ENCODE data around the gene ORAI1. TPM values are rescaled to one million over a fixed set of nuclear protein-coding genes. Genes with fewer than 3 reads are reported as not detected.
A peak's percentile ranks its signal among the peaks of the same experiment; 100 is the strongest.

The ORAI1 gene
- polyA plus RNA-seq, 1 of the 3 experiments (the other 2 are of a cell fraction), result 16.6 TPM

DNA sequence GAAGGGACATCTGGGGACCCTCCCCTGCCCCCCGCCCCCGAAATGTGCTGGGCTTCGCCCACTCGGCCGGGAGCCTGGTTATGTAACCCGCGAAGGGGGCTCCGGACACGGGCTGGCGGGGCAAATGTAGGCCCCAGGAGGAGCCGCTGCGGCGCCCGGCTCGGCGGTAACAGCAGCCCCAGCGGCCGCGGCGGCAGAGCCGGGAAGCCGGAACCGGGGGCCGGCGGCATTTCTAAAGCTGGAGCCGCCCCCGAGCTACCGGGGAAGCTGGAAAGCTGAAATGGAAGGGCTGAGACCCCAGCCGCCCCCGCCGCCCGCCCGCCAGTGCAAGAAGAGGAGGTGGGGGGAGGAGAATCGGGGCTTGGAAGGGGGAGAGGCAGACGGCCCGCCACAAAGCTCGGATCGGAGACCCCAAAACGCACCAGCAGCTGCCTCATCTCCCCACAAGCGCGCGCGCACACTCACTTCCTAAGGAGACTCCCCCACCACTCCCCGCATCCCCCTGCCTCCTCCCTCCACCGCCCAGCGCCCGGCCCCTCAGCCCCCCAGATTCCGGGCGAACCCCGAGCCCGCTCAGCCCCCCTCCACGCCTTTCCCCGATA, 47.0 kb upstream of the ORAI1 start:
- Histone ChIP-seq H3K9me2 (no peaks in the 10 kb centered on the region), H3K27ac (ENCODE audit: low read depth in 2 of 2, low read length in 1 of 2) (peak overlapping the region; percentile 90 to 98), H3K79me2 (ENCODE audit: insufficient read depth) (peaks cover 18% of the 10 kb centered on the region), H4K20me1 (ENCODE audit: insufficient read depth) (no peaks in the 10 kb centered on the region), H3K27me3 (ENCODE audit: insufficient read depth) (no peaks in the 10 kb centered on the region), H3K4me2 (peak overlapping the region; percentile 96), H3K36me3 (replicated peaks in 1 of 2; ENCODE audit: control insufficient read depth in 1 of 2, insufficient read depth in 2 of 2, low read length in 1 of 2) (peaks cover 14% of the 10 kb centered on the region in 2 experiments), H3K4me1 (ENCODE audit: control insufficient read depth in 1 of 2, insufficient read depth in 2 of 2, low read depth in 1 of 2, low read length in 1 of 2) (peaks cover 25 to 32% of the 10 kb centered on the region in 2 experiments; a peak in 3 of 4 replicates), H3K9me3 (no peaks in the 10 kb centered on the region), H2AFZ (ENCODE audit: low read depth) (peak overlapping the region; percentile 93), H3F3A (replicated peaks; ENCODE audit: insufficient read depth) (peaks cover 42% of the 10 kb centered on the region), H3K9ac (peak overlapping the region; percentile 91), H3K4me3 (ENCODE audit: low read depth in 2 of 2, low read length in 1 of 2) (peak overlapping the region; percentile 64 to 87)
- DNase-seq, result peak; percentile 76
- CTCF ChIA-PET, result interaction anchor here (0.8 to 4.6 kb wide), 4 partner anchors 9 to 90 kb away, joined by 3 to 29 read pairs (median 6); partner anchors contain the start of genes MORN3 and ORAI1
- 4% methylated on average over 27 of the region's 53 CpGs for whole genome bisulfite sequencing (ENCODE audit: low lambda C conversion rate)
- POLR2A ChIA-PET, result interaction anchor here (0.6 to 1.4 kb wide), 4 partner anchors 42 to 1786 kb away, joined by 3 to 6 read pairs (median 6); no protein-coding TSS in a partner anchor
- TF ChIP-seq SIN3A (IDR thresholded peaks at IDR 0.05; ENCODE audit: borderline replicate concordance, low read depth, low read length) (no peak), GABPA (IDR thresholded peaks at IDR 0.05; ENCODE audit: low read depth) (no peak)

DNA sequence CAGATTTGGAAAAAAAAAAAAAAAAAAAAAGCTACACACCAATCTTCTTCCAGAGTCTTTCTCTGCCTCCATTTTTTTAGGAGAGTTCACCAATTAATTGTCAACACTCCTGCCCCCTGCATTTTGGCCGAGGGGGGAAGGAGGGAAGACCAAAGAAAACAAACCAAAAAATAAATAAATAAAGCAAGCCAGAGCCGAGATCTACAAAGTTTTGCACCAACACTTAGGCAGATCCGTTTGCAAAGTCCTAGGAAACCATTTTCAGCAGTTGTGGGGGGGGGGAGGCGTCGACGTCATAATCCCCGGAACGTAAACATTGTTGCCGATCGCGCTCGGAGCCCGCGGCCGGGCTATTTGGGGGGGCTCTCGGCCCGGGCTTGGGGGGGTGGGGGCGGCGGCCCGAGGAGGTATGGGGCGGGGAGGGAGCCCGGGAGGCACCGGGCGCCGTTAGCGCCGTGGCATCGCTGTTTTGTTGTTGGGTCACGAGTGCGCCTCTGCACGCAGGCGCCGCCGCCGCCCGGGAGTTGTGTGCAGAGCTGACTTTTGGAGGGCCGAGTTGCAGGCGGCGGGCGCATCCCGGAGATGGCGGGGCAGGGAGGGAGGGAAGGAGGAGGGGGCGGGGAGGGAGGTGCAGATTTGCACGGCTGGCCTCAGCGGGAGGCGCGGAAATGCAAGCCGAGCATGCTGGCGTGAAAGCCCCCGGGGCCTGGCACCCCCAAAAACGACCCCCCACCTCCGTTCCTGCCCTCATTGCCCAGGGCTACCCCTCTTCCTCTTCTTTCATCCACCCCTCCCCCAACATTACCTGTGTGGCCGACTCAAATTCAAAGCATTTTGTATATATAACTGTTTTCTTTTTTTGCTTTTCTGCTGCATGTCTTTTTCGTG, 46.1 kb upstream of the ORAI1 start:
- CTCF ChIA-PET, result interaction anchor here (0.6 to 4.6 kb wide), 10 partner anchors 8 to 89 kb away, joined by 3 to 29 read pairs (median 4); partner anchors contain the start of genes MORN3 and ORAI1
- peak; percentile 84 for DNase-seq
- H3K4me2 ChIP-seq, result peak overlapping the region; percentile 96
- peak overlapping the region; percentile 90 to 98 for H3K27ac ChIP-seq (ENCODE audit: low read depth in 2 of 2, low read length in 1 of 2)
- peaks cover 25 to 32% of the 10 kb centered on the region in 2 experiments; a peak in 3 of 4 replicates for H3K4me1 ChIP-seq (ENCODE audit: control insufficient read depth in 1 of 2, insufficient read depth in 2 of 2, low read depth in 1 of 2, low read length in 1 of 2)
- H3K36me3 ChIP-seq (replicated peaks in 1 of 2; ENCODE audit: control insufficient read depth in 1 of 2, insufficient read depth in 2 of 2, low read length in 1 of 2), result peaks cover 5 to 7% of the 10 kb centered on the region in 2 experiments
- H3K9ac ChIP-seq, result peak overlapping the region; percentile 91
- 1% methylated on average over 23 of the region's 54 CpGs for WGBS (ENCODE audit: low lambda C conversion rate)
- H3K4me3 ChIP-seq (ENCODE audit: low read depth in 2 of 2, low read length in 1 of 2), result peak overlapping the region; percentile 64 to 87
- peak overlapping the region; percentile 93 for H2AFZ ChIP-seq (ENCODE audit: low read depth)
- peaks cover 18% of the 10 kb centered on the region for H3K79me2 ChIP-seq (ENCODE audit: insufficient read depth)
- peaks cover 42% of the 10 kb centered on the region for H3F3A ChIP-seq (replicated peaks; ENCODE audit: insufficient read depth)
- no peaks in the 10 kb centered on the region for H3K9me3 ChIP-seq
- POLR2A ChIA-PET, result interaction anchor here (0.7 to 1.4 kb wide), 5 partner anchors 11 to 88 kb away, joined by 3 to 6 read pairs (median 4); partner anchors contain the start of gene ORAI1
- no peaks in the 10 kb centered on the region for H3K27me3 ChIP-seq (ENCODE audit: insufficient read depth)
- H3K9me2 ChIP-seq, result no peaks in the 10 kb centered on the region
- no peaks in the 10 kb centered on the region for H4K20me1 ChIP-seq (ENCODE audit: insufficient read depth)
- no peak for TF ChIP-seq MEF2A (IDR thresholded peaks at IDR 0.05; ENCODE audit: borderline replicate concordance, low read depth)
- TF ChIP-seq FOXJ3 (CRISPR knock-in tag; IDR thresholded peaks at IDR 0.05), result no peak
- no peak for TF ChIP-seq RAD21 (IDR thresholded peaks at IDR 0.05; ENCODE audit: low read length)
- TF ChIP-seq EP300 (IDR thresholded peaks at IDR 0.05; ENCODE audit: borderline replicate concordance in 1 of 2, low read depth in 1 of 2, low read length in 1 of 2), result no peak
- 0 out of 2 replicates have a peak, but pooled peaks have one; percentile 30 for TF ChIP-seq RFX5 (IDR thresholded peaks at IDR 0.05; ENCODE audit: low read length)
- TF ChIP-seq NFIC (IDR thresholded peaks at IDR 0.05; ENCODE audit: borderline replicate concordance), result no peak
- TF ChIP-seq, protein P1, sequence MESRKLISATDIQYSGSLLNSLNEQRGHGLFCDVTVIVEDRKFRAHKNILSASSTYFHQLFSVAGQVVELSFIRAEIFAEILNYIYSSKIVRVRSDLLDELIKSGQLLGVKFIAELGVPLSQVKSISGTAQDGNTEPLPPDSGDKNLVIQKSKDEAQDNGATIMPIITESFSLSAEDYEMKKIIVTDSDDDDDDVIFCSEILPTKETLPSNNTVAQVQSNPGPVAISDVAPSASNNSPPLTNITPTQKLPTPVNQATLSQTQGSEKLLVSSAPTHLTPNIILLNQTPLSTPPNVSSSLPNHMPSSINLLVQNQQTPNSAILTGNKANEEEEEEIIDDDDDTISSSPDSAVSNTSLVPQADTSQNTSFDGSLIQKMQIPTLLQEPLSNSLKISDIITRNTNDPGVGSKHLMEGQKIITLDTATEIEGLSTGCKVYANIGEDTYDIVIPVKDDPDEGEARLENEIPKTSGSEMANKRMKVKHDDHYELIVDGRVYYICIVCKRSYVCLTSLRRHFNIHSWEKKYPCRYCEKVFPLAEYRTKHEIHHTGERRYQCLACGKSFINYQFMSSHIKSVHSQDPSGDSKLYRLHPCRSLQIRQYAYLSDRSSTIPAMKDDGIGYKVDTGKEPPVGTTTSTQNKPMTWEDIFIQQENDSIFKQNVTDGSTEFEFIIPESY (IDR thresholded peaks at IDR 0.05; ENCODE audit: borderline replicate concordance, low read depth), result no peak
- TF ChIP-seq, protein P2, sequence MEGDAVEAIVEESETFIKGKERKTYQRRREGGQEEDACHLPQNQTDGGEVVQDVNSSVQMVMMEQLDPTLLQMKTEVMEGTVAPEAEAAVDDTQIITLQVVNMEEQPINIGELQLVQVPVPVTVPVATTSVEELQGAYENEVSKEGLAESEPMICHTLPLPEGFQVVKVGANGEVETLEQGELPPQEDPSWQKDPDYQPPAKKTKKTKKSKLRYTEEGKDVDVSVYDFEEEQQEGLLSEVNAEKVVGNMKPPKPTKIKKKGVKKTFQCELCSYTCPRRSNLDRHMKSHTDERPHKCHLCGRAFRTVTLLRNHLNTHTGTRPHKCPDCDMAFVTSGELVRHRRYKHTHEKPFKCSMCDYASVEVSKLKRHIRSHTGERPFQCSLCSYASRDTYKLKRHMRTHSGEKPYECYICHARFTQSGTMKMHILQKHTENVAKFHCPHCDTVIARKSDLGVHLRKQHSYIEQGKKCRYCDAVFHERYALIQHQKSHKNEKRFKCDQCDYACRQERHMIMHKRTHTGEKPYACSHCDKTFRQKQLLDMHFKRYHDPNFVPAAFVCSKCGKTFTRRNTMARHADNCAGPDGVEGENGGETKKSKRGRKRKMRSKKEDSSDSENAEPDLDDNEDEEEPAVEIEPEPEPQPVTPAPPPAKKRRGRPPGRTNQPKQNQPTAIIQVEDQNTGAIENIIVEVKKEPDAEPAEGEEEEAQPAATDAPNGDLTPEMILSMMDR (IDR thresholded peaks at IDR 0.05), result no peak
- peak; percentile 59 for TF ChIP-seq NRF1 (IDR thresholded peaks at IDR 0.05; ENCODE audit: low read depth, low read length)
- no peak for TF ChIP-seq ELF1 (IDR thresholded peaks at IDR 0.05)
- TF ChIP-seq, protein P3, sequence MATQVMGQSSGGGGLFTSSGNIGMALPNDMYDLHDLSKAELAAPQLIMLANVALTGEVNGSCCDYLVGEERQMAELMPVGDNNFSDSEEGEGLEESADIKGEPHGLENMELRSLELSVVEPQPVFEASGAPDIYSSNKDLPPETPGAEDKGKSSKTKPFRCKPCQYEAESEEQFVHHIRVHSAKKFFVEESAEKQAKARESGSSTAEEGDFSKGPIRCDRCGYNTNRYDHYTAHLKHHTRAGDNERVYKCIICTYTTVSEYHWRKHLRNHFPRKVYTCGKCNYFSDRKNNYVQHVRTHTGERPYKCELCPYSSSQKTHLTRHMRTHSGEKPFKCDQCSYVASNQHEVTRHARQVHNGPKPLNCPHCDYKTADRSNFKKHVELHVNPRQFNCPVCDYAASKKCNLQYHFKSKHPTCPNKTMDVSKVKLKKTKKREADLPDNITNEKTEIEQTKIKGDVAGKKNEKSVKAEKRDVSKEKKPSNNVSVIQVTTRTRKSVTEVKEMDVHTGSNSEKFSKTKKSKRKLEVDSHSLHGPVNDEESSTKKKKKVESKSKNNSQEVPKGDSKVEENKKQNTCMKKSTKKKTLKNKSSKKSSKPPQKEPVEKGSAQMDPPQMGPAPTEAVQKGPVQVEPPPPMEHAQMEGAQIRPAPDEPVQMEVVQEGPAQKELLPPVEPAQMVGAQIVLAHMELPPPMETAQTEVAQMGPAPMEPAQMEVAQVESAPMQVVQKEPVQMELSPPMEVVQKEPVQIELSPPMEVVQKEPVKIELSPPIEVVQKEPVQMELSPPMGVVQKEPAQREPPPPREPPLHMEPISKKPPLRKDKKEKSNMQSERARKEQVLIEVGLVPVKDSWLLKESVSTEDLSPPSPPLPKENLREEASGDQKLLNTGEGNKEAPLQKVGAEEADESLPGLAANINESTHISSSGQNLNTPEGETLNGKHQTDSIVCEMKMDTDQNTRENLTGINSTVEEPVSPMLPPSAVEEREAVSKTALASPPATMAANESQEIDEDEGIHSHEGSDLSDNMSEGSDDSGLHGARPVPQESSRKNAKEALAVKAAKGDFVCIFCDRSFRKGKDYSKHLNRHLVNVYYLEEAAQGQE (IDR thresholded peaks at IDR 0.05; ENCODE audit: low read depth, low read length), result no peak
- TF ChIP-seq, protein P4, sequence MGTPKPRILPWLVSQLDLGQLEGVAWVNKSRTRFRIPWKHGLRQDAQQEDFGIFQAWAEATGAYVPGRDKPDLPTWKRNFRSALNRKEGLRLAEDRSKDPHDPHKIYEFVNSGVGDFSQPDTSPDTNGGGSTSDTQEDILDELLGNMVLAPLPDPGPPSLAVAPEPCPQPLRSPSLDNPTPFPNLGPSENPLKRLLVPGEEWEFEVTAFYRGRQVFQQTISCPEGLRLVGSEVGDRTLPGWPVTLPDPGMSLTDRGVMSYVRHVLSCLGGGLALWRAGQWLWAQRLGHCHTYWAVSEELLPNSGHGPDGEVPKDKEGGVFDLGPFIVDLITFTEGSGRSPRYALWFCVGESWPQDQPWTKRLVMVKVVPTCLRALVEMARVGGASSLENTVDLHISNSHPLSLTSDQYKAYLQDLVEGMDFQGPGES (IDR thresholded peaks at IDR 0.05; ENCODE audit: low read depth, low read length), result no peak
- no peak for TF ChIP-seq CHD2 (IDR thresholded peaks at IDR 0.05; ENCODE audit: low read length, partially characterized antibody)
